Stimulated activated CD8-positive, alpha-beta memory T cell treated with anti-CD3 and anti-CD28 coated beads, Interleukin-4, amount 100 ng/mL, for 24 hours (primary cell): ENCODE results near the gene FAM3A.

ENCODE experiments used
- DNase-seq: peaks from one replicate; pipeline ENCODE4 v3.0.0-alpha.2; 2020; ENCODE audit warnings: low read depth

The FAM3A gene

DNA sequence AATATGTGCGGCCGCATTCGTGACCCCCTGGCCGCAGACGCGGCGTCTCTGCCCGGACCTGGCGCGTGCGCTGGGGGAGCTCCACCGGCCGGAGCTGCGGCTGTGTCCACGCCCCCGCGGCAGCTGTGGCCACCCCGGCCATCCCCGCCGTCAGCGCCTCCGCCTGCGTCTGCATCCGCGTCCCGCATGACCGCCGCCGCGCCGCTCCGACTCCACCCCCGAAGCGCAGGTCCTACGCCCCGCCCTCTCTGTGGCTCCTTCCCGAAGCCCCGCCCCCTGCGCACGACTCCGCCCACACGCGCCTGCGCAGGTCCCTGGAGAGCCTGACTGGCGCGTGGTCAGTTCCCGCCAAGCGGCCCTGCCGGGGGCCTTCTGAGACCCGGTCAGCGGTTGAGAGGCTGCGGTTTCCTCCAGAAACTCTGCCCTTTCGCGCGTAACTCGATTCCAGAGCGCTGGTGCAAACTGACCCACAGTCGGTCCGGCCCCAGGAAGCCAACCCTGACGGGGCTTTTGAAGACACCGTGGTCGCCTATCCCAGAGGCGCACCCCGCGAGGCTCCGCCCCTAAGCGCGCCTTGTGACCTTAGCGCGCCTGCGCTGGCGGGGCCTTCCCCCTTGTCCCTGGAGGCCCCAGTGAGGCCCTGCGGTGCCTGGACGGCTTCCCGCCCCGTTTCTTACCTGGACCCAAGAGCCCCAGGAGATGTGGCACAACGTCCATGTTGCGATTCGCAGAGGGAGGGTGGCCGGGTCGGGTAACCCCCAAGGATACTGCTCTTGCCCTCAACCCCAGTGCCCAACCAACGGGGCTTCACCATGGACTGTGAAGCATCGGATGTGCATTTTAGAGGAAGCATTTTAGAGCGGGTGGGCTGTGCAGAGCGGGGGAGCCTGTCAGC, 37.1 kb downstream of the FAM3A start, which contains the start of gene LAGE3:
Gene LAGE3, minus strand, starts transcription at position 554 of the 895 bp plus-strand sequence. Its CDS starts 366 bp downstream, at position 188.
- DNase-seq = peak; percentile 88

DNA sequence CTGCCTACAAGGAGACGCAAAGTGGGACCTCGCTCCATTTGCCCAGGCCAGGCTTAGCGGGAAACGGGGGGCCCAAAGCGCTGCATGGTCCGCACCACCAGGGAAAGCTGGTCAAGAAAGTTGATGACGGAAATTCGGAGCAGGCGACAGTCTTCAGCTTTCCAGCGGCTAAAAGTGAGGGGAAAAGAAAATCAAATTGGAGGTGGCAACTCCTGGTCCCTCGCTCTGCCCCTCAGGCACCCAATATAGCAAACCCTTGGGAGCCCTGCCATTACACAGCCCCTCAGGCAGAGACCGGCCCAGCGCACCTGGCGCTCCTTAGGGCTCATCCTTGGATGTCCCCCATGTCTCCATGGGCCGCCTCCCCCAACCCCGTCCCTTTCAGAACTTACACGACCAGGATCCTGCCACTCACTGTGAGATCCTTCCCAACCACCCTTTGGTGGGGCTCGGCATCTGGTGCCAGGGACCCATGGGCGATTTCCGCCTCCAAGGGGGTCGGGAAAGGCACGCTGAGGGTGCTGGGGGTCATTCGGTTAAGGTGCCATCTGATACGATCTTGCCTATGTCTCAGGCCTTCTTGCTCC, 38.0 kb downstream of the FAM3A start:
- no peak for DNase-seq

DNA sequence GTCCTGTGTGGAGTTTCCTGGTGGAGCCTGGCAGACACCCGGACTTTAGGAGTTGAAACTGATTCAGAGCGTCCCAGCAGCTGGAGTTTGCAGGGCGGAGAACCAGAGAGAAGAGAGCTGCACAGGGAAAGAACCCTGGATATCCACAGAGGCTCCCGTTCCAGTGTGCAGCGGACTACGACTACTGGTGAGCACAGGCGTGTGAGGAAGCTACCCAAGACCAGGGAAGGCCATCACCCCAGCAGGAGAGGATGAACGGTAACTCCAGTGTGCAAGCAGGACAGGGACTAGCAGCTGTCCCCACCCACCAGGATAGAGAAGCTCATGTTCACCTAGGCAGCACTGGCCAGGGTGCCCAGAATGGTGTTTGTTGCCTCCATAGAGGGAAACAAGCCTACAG, 39.2 kb downstream of the FAM3A start:
- no peak for DNase-seq

GRCh38 chrX:154473683-154474082, 42.3 kb downstream of the FAM3A start:
- no peak for DNase-seq

GRCh38 chrX:154472685-154473632, 43.1 kb downstream of the FAM3A start:
- no peak for DNase-seq

GRCh38 chrX:154471839-154472684, 44.0 kb downstream of the FAM3A start:
- DNase-seq = no peak

DNA sequence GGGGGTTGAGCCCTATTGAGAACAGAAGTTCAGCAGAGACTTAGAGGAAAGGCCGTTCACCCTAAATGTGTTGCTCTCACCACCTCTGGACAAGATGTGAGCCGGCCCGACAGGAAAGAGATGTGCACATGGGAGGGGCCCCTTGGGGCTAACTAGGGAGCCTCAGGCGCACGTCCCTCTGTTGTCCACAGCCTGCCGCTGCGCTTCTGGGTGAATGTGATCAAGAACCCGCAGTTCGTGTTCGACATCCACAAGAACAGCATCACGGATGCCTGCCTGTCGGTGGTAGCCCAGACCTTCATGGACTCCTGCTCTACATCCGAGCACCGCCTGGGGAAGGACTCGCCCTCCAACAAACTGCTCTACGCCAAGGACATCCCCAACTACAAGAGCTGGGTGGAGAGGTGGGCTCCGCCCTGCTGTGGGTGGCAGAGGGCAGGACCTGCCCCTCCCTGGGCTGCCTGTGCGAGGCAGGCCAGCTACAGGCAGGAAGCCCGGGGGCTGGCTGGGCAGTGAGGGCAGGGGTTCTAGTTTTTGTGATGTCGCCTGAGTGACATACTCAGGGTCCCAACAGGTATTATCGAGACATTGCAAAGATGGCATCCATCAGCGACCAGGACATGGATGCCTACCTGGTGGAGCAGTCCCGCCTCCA, 45.0 kb downstream of the FAM3A start:
- DNase-seq = no peak

GRCh38 chrX:154470434-154470833, 45.6 kb downstream of the FAM3A start:
- DNase-seq = no peak

GRCh38 chrX:154469880-154470279, 46.2 kb downstream of the FAM3A start:
- no peak for DNase-seq

- DNase-seq = no peak
Measured at GRCh38 chrX:154469114-154469513, 46.9 kb downstream of the FAM3A start.

GRCh38 chrX:154468217-154468616, 47.8 kb downstream of the FAM3A start:
- no peak for DNase-seq

DNA sequence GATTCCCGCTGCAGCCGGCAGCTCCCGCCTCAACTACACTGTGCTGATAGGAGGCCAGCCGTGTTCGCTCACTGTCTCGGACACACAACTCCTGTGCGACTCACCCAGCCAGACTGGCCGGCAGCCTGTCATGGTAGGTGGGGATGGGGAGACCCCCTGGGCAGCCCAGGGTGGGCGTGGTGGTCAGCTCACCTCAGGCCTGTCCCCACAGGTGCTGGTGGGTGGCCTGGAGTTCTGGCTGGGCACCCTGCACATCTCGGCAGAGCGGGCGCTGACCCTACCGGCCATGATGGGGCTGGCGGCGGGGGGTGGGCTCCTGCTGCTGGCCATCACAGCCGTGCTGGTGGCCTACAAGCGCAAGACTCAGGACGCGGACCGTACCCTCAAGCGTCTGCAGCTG, 48.5 kb downstream of the FAM3A start:
- DNase-seq = no peak

- no peak for DNase-seq
Measured at GRCh38 chrX:154466907-154467306, 49.1 kb downstream of the FAM3A start.

DNA sequence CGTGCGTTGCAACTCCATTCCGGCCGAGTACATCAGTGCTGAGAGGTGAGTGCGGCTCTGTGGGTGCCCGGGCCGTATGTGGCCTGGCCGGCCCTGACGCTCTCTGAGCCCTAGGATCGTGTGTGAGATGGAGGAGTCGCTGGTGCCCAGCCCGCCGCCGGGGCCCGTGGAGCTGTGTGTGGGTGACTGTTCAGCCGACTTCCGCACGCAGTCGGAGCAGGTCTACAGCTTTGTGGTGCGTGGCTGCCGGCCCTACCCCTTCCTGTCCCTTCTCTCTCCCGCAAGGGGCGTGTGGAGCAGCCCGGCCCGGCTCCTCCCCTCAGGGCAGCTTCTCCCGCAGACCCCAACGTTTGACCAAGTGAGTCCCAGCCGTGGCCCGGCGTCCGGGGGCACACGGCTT, 50.0 kb downstream of the FAM3A start:
- DNase-seq = no peak

DNA sequence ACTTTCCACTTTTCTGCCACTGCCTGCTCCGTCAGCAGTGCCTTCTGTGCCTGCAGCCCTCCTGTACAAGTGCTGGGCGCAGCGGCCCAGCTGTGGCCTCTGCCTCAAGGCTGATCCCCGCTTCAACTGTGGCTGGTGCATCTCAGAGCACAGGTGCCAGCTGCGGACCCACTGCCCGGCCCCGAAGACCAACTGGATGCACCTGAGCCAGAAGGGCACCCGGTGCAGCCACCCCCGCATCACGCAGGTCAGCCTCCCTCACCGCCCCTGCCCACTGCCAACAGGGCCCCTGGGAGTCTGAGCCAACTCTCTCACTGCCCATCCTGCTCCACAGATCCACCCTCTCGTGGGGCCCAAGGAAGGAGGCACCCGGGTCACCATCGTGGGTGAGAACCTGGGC, 50.4 kb downstream of the FAM3A start:
- DNase-seq = no peak

DNA sequence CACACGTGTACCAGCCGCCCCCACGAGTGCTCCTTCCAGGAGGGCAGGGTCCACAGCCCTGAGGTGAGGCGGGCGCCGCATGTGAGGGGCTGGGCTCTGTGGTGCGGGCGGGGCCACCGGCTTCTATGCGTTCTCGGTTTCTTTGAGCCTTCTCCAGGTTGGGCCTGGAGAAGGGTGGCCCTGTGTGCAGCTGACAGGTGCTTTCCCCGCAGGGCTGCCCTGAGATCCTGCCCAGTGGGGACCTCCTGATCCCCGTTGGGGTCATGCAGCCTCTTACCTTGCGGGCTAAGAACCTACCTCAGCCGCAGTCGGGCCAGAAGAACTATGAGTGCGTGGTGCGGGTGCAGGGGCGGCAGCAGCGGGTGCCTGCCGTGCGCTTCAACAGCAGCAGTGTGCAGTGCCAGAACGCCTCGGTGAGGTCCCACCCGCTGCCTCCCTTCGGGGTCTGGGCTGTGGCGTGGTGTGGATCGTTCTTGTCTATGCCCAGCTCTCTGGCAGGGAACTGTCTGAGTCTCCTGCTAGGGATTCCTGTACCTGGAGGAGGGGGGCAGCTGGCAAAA, 51.1 kb downstream of the FAM3A start:
- DNase-seq = no peak

- DNase-seq = no peak
Measured at GRCh38 chrX:154463611-154464220, 52.3 kb downstream of the FAM3A start.

- DNase-seq = no peak
Measured at GRCh38 chrX:154462396-154462795, 53.6 kb downstream of the FAM3A start.

- DNase-seq = no peak
Measured at GRCh38 chrX:154460326-154460725, 55.7 kb downstream of the FAM3A start.

DNA sequence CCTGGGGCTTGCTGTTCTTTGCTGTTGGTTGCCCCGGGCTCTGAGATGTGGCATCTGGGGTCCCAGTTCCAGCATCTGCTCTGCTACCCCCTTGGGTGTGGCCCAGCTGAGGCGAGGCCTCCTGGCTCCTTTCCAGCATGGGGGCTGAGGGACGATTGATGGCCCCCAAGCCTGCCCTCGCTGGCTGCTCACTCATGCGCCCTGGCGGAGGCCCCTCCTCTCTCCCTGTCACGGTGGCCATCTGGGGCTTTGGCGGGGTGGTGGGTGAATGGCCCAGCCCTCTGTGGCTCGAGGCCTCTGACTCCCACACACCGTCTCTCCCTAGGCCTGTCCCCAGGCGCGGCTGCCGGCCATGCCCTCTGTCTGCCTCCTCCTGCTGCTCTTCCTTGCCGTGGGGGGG, 56.2 kb downstream of the FAM3A start:
- DNase-seq = no peak
